Astrocyte (in vitro differentiated cells and primary cell): ENCODE results near the gene C2CD2.

Experiments used
- EZH2 ChIP-seq: IDR thresholded peaks from 2 replicates; pipeline ENCODE4 v1.6.1; 2012; ENCODE audit warnings: mild to moderate bottlenecking, low read length, inconsistent platforms; ENCODE audit not compliant: insufficient read depth
- TF ChIP-seq, protein P1 (sequence below): IDR thresholded peaks from 2 replicates; pipeline ENCODE4 v1.5.1; 2011; ENCODE audit warnings: low read depth, mild to moderate bottlenecking, inconsistent platforms, low read length, moderate library complexity; ENCODE audit not compliant: insufficient read depth

DNA sequence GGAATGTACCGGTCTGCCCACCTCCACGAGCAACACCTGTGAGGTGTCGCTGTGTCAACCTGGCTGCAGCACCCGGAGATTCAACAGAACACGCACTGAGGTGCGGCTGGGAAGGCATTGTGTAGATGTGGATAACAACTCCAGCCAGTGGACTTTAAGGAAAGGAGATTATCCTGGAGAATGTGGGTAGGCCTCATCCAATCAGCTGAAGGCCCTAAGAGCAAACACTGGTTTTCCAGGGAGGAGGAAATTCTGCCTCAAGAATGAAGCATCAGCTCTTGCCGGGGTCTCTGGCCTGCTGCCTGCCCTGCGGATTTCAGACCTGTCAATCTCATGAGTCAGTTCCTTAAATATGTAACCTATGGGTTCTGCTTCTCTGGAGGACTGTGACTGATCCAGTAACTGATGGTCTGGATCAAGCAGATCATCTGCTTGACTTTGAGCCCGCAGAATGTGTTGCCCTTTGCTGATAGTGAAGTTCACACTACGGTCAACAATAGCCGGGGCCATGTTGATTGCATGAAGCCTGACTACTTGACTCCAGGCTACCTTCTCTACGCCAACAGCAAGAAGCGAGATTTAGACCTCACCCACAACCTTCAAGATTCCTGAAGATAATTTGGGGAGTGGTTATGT is 58.8 kb downstream of the C2CD2 start:
- TF ChIP-seq, protein P1, sequence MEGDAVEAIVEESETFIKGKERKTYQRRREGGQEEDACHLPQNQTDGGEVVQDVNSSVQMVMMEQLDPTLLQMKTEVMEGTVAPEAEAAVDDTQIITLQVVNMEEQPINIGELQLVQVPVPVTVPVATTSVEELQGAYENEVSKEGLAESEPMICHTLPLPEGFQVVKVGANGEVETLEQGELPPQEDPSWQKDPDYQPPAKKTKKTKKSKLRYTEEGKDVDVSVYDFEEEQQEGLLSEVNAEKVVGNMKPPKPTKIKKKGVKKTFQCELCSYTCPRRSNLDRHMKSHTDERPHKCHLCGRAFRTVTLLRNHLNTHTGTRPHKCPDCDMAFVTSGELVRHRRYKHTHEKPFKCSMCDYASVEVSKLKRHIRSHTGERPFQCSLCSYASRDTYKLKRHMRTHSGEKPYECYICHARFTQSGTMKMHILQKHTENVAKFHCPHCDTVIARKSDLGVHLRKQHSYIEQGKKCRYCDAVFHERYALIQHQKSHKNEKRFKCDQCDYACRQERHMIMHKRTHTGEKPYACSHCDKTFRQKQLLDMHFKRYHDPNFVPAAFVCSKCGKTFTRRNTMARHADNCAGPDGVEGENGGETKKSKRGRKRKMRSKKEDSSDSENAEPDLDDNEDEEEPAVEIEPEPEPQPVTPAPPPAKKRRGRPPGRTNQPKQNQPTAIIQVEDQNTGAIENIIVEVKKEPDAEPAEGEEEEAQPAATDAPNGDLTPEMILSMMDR, result no peak
- TF ChIP-seq EZH2, result no peak
